Activated CD8-positive, alpha-beta memory T cell treated with anti-CD3 and anti-CD28 coated beads for 48 hours (primary cell): ENCODE measurements around the gene SEC23A.
"Not testable (repeated sequence)": the region's sequence is repeated elsewhere in the genome, so short reads cannot be mapped to it uniquely, and the experiment has no call there.

Experiments used
- DNase-seq, 3 experiments: peaks; one replicate each; pipeline ENCODE4 v3.0.0-alpha.2; 2020; ENCODE audit warnings: low read depth in 2 of 3, low spot score in 2 of 3

Gene SEC23A

DNA sequence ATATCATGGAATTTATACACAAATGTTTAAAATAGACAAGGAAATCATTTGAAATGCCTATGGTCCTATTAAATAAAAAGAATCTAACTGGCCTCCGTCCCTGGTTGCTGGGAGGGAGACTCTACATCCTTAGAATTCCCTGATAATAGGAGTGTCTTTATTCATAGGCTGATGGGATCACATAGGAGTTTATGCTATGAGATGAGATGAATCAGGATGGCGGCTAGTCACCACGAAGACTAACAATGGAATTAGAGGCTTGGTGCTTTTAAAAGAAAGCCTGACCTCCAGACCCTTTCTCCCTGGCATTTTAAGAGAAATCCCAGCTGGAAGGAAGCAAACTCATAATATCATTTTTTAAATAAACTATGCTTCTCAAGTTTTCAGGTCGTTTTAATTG lies 69.7 kb downstream of the SEC23A start:
- no peak for DNase-seq

DNA sequence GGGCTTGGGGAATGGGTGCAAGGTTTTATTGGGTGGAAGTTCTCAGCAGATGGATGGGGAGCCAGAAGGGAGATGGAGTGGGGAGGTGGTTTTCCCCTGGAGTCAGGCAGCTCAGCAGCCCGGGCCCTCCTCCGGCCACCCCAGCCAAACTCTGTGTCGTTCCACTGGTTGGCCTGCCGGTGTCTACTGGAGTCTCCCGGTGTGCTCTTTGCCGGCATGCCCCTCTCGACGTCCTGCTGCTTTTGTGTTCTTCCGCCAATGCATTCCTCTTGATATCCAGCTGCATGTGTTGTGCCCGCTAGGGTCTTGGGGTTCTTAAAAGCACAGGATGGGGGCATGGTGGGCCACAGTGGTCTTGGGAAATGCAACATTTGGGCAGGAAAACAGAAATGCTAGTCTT lies 72.8 kb downstream of the SEC23A start:
- DNase-seq = no peak

DNA sequence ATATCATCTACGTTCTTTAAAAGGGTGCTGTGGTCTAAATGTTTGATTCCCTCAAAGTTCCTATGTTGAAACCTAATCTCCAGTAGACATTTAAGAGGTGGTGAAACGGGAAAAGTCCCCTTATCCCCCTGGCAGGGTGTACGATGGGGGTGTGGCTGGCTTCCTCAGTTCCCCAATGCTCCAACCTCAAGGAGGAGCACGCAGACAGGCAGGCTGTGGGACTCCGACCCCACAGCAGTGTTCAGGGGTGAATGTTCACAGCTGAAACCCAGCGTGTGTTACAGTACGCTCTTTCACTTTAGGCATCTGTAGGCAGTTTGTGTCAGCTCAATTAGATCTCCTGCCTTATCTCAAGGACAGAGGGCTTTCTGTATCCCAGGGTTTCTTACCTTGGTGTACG lies 73.2 kb downstream of the SEC23A start:
- no peak for DNase-seq

DNA sequence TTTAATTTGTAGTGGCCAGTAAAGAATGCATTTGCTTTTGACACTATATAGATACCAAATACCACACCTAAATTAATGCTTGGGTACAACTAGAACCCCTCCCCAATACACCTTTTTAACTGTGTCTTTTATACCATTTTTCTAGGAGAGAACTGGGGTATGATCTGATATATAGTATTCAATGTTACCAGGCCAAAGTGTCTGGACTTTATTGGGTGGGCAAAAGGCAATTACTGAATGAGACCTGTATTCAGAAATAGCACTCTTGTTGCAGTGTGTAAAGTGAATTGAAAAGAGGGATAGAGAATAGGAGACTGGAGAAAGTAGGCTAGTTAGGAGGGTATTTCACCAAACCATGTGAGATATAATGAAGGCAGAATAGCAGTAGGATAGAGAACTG lies 74.4 kb downstream of the SEC23A start:
- DNase-seq = no peak

- no peak for DNase-seq
Observed at GRCh38 chr14:39025810-39026627, 77.0 kb downstream of the SEC23A start.

GRCh38 chr14:39025250-39025809 lies 77.7 kb downstream of the SEC23A start:
- no peak for DNase-seq

DNA sequence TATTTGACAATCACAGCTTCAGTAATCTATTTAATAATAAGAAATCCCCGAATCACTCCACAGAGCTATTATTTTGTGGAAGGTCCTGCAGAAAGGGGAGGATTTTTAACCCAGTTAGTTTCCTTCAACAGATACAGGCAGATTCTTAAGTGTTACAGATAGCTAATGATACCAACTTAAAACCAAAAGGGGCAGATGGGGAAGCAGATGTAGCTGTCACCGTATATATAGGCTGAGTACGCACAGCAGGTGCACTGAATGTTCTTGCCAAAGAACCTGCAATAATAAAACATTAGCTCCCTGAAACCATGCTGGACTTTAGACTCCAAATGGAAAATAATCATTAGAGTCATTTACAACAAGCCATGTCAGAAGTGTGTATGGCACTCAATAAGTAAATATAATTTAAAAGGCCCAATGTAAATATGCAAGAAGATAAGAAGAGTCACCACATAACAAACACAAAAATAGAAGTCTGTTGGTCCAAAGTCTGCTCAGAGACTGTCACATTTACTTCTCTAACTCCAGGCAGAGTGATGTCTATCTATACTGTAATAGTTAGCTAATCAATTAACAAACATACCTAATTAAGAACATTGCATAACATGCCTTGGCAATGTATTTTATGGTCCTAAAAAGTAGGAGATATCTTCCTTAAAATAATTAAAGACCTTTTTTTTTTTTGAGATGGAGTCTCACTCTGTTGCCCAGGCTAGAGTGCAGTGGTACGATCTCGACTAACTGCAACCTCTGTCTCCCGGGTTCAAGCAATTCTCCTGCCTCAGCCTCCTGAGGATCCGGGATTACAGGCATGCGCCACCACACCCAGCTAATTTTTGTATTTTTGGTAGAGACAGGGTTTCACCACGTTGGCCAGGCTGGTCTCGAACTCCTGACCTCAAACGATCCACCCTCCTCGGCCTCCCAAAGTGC lies 78.8 kb downstream of the SEC23A start:
- DNase-seq = no peak

- DNase-seq = not testable (repeated sequence)
Observed at GRCh38 chr14:39017096-39018016, 85.7 kb downstream of the SEC23A start.

DNA sequence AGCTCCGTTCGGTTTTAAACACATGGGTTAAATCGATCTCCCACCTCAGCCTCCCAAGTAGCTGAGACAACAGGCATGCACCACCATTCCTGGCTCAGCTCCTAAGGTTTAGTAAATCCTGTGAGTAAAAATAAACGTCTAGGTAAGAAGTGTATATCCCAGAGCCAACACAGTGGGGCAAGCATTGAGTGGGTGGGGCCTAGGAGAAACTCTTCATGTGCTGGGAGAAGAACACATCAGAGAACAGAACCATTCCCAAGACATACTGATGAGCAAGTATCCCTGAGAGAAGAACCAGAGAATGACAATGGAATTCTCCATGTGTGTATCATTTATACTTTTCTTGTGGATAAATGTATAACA lies 86.3 kb downstream of the SEC23A start:
- no peak for DNase-seq

DNA sequence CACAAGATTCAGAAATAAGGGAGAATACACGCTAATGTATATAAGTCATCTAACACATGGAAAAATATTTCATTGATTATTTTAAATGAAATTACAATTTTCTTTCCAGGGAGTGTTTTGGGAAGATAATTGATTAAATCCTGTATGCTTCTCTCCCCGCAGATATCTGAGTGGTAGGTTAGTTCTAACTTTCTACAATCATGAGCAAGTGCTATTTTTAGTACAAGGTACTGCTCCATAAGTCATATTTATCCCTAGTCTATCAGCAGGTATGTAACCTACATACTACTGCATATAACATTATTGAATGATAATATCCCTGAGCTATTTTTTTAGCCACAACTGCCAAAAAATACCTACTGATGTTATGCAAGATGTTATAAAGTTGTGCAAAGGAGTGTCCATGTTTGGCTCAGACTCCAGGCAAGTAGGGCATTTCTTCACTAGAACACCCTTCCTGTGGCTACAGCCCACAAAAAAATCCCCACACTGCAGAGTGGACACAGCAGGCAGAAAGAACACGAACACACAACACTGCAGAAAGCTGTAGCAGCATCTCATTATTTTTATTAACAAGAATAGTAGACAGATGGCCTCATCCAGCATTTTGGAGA lies 87.0 kb downstream of the SEC23A start:
- no peak for DNase-seq

DNA sequence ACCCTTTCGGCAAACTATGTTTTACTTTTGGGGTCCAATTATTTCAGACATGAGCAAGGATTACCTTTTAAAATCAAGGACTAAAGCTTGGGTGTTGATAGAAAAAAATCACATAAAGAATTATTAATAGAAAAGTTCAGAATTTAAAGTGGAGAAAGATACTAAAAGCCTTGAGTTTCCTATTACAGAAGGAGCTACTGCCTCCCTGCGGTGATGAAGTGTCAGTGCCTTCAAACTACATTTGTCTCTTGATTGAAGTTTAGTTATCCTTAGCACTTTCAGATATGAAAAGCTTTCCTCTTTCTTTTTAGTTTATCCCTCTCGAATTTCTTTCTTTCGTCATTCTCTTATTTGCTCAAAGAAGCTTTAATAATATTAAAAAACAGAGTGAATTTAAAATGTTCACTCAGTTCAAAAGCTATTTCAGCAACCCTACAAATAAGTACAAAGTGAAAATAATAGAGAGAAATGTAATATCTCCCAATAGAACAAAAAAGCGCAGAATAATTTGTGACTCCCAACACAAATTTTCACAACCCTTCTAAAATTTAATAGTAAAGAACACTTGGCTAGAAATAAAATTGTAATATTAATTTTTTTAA lies 87.6 kb downstream of the SEC23A start:
- no peak for DNase-seq

GRCh38 chr14:39014460-39014859 lies 88.6 kb downstream of the SEC23A start:
- DNase-seq = no peak

GRCh38 chr14:39008965-39009364 lies 94.1 kb downstream of the SEC23A start:
- not testable (repeated sequence) for DNase-seq

DNA sequence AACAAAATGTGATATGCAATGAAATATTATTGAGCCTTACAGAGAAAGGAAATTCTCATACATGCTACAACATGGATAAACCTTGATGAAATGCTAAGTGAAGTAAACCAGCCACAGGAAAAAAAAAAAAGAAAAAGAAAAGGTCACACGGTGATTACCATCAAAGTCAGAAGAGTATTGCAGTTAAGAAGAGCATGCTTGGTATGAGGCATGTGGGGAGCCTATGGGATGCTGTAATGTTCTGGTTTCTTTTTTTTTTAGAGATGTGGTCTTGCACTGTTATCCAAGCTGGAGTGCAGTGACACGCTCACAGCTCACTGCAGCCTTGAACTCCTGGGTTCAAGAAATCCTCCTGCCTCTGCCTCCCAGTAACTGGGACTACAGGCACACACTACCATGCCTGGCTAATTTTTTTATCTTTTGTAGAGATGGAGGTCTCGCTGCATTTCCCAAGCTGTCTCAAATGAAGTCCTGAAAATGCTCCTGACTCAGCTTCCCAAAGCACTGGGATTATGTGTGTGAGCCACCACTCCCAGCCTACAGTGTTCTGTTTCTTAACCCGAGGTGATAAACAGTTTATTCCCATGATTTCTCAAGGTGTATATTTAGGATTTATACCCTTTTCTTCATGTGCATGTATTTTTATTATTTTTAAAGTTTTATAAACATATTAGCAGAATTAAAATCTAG lies 96.2 kb downstream of the SEC23A start:
- DNase-seq = no peak

GRCh38 chr14:39005044-39005880 lies 97.8 kb downstream of the SEC23A start:
- DNase-seq = no peak

DNA sequence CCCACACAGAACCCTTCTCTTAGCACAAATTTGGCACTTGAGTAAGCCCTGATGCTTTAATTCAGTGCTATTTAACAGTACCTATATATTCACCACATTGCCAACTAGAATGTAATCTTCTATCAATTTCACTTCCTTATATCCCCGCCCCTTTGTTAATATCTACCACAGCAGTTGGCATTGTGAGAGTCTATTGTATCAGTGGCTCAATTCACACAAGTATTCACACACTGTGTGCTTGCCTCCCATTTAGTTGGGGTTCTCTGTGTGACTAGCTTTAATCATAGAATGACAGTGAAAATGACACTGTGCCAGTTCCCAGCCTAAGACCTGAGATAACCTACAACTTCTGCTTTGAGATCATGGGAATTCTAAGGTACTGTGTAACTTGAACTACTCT lies 103.1 kb downstream of the SEC23A start:
- DNase-seq = no peak

GRCh38 chr14:38994731-38995130 lies 108.3 kb downstream of the SEC23A start:
- DNase-seq = no peak

GRCh38 chr14:38993981-38994380 lies 109.1 kb downstream of the SEC23A start:
- DNase-seq = no peak
